GM21825 (cell line): ENCODE measurements around the gene TCF12.
"Not testable (repeated sequence)": the region's sequence is repeated elsewhere in the genome, so short reads cannot be mapped to it uniquely, and the experiment has no call there.

Experiments used
- ATAC-seq: cut with Tn5 transposase; IDR thresholded peaks from one replicate; pipeline ENCODE4 v1.9.1; 2021; ENCODE audit warnings: mild to moderate bottlenecking, moderate library complexity; ENCODE audit not compliant: unreplicated experiment

The TCF12 gene

DNA sequence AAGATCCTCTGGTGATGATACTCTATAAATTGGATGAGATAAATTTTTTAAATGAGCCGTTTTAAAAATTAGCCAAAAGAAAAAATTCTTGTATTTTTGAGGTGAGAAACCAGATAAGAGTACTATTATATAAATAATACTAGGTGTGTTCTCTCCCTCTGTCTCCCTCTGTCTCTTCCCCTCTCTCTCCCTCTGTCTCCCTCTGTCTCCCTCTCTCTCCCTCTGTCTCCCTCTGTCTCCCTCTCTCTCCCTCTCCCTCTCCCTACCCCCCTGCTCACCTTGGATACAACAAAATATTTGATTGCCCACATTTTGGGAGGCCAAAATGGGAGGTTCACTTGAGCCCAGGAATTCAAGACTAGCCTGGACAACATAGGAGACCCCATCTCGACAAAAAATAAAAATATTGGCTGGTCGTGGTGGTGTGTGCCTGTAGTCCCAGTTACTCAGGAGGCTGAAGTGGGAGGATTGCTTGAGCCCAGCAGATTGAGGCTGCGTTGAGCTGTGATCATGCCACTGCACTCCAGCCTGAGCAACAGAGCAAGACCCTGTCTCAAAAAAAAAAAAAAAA lies 168.5 kb downstream of the TCF12 start:
- no peak for ATAC-seq

DNA sequence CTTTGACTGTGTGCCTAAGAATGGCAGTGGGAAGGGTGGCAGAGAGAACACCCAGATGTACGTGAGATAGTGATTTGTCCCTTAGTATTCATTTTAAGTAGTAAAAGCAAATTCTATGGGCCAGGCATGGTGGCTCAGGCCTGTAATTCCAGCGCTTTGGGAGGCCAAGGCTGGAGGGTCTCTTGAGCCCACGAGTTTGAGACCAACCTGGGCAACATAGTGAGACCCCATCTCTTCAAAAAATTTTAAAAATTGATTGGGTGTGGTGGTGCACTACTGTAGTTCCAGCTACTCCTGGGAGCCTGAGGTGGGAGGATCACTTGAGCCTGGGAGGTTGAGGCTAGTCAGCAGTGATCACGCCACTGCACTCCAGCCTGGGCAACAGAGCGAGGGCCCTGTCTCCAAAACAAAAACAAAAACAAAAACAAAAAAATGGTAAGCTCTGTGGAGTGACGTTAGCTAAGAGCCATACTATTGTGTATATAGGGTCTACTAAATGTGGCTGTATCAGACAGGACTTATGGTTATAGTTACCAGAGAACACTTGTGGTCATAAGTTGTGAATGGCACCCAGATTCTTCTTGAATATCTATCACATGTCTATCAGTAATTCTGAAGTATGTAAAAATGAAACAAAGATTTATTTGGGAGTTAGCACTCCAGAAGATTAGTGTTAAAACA lies 171.5 kb downstream of the TCF12 start:
- ATAC-seq = no peak

DNA sequence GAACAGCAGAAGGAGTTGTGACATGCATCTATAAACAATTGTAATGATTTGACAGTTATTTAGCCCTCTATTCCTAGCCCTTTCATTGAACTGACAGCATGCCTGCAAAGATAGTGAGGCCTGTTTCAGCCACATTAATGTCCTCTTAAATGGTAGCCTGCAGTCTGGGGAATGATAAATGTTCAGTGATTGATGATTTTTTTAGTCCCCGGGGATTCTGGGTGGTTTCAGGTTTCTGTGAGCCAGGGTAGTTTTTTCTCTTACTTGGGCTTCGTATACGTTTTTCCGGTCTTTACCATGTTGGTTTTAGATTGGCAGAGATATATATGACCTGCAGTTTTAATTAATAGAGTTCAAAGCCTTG lies 172.0 kb downstream of the TCF12 start:
- no peak for ATAC-seq

DNA sequence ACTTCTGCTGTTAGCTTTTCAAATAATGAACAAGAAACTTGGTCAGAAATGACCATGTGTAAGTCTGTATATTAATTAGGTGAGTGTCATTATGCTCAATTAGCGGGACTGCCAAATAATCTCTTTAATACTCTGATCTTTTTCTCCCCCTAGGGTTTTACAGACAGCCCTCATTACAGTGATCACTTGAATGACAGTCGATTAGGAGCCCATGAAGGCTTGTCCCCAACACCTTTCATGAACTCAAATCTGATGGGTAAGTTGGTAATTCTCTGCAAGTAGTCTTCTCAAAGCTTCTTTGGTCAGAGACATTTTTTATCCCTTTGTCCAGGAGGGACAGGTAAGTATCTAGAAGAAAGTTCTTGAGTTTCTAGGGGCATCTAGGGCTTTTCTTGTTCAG lies 173.2 kb downstream of the TCF12 start:
- ATAC-seq = no peak

DNA sequence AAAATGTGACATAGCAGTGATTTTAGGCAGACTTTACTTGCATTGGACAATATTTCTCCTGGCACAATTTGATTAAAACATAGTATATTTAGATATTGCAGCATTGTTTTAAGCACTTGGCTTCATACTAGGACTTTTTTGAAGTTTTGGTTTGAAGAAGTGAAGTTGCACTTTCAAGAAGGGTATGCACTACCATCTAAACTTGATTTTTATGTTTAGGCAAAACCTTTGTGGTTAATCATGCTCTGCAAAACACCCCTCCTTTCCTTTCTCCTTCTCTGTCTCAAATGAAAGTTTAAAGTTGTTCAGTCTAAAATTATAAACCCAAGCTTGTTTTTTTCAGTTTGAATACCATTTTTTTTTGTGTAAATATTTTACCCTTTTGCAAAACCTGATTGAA lies 173.8 kb downstream of the TCF12 start:
- no peak for ATAC-seq

DNA sequence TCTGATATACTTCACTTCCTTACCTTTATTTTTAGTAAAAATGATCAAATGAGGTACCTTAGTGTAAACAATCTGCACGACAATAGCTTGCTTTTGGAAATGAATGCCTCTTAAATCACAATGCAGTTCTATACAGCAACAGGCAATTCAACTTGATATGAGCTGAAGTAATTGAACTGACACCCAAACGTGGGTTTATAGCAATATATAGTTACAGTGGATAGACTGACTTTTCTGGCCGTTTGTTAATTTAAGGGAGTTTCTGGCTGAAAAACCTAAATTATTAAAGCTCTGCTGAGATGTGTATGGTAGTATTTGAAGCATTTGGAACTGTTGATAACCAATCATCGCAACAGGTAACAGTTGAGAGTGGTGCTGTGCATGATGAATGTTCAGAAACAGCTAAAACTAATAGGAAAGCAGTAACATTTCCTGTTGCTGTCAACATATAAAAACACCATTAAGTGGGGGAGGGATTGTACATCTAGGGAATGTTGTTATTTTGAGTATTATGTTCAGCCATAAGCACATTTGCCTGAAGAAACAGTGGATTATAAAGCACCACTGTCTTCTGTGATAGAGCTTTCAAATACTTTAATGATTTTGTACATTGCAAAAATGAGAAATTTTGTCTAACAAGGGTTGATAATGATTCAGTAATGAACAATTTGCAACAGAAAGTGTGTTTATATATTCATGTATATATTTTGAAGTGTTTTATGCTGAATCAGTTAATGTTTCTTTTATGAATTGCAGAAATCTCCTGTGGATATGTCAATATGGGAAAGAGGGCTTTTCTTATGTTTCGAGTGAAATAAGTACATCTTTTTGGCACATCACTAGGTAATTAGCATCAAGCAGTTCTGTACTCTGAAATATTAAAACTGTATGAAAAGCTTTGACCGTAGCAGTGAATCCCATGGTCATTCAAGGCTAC lies 176.1 kb downstream of the TCF12 start:
- no peak for ATAC-seq

DNA sequence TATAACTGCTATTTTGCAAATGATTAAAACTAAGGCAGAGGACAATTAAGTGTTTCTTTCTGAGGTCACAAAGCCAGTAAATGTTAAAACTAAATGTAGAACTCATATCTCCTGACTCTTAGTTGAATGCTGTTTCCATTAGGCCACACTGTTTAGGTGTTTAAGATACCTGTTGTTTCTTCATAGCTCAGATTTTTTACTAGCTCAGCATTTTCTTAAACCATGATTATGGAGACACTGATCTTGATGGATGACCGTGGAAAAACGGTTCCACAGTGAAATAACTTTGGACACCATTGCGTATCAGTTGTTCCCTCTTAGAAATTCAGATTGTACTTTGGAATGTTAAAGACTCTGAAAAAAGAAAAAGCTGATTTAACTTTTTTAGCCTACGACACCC lies 177.5 kb downstream of the TCF12 start:
- ATAC-seq = no peak

DNA sequence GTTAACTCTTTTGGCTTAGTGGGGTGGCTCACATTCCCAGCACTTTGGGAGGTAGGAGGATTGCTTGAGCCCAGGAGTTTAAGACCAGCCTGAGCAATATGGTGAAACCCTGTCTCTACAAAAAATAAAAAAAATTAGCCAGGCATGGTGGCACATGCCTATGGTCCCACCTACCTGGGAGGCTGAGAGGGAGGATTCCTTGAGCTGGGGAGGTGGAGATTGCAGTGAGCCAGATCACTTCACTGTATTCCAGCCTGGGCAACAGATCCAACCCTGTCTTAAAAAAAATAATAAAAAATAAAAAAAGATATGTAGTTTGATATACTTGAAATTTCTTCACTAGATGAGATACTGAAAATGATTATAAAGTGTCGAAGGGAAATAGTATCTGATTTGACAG lies 178.8 kb downstream of the TCF12 start:
- ATAC-seq = no peak

DNA sequence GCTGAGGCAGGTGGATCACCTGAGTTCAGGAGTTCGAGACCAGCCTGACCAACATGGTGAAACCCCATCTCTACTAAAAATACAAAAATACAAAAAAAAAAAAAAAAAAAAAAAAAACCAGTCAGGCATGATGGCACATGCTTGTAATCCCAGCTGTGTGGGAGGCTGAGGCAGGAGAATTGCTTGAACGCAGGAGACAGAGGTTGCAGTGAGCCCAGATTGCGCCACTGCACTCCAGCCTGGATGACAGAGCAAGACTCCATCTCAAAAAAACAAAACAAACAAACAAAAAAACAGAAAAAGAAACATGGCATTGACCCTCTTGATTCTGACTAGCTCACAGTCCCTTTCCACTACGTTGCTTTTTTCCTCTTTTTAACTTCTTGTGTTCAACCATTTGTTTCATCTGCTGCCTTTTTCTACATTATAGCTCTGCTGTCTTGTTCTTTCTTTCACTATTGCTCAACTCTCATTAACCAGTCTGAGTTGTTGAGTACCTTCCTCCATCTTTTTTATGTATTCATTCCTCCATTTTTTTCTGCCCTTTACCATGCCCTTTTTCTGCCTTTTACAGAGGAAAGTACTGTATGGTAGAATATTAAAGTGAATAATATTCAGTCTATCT lies 179.6 kb downstream of the TCF12 start:
- ATAC-seq = not testable (repeated sequence)

DNA sequence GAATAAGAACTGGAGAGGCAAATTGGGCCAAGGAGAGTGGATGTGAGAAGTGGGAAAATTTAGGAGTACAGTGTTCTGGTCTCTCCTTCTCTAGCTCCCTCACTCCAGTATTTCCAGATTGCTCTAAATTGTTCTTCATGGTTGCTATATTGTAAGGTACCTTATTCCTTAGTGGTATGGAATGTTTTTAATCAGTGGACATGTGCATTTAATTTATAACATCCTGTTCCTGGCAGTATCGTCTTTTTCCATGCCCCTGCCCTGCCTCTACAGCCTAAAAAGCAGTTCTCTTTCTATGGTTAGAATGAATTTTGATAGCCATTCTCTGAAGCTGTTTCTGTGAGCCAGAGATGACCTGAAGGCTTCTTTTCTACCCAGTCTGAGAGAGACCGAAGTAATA lies 180.5 kb downstream of the TCF12 start:
- no peak for ATAC-seq

DNA sequence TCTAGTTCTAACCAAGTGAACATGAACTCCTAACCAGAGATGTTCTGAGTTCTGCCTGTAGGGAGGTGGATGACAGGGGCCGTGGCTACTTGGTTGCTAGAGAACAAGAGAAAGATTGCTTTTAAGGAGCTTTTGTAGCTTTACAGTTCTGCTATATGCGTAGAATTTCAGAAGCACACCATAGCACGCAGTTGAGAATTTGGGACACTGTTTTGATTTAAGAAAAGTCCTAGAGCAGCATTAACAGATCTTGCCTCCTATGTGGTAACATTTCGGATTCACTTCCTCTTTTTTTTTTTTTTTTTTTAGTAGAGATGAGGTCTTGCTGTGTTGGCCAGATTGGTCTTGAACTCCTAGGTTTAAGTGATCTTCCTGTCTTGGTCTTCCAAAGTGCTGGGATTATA lies 181.7 kb downstream of the TCF12 start:
- no peak for ATAC-seq

DNA sequence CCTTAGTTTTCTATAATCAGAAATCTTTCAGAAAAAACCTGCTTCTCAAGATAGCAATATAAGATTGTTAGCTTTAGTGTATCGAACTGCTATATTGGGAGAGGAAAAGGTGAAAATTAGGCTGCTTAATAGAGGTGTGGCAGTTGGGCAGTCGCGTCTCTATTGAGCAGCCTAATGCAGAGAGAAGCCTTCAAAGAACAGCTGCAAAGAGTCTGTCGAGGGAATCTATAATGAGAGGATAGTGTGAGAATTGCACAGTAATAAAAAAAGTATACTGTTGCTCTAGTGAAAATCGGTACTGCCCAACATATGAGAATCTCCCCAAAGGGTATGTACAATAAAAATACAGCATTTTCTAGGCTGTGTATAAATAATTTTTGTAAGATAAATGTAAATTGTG lies 184.4 kb downstream of the TCF12 start:
- ATAC-seq = no peak

DNA sequence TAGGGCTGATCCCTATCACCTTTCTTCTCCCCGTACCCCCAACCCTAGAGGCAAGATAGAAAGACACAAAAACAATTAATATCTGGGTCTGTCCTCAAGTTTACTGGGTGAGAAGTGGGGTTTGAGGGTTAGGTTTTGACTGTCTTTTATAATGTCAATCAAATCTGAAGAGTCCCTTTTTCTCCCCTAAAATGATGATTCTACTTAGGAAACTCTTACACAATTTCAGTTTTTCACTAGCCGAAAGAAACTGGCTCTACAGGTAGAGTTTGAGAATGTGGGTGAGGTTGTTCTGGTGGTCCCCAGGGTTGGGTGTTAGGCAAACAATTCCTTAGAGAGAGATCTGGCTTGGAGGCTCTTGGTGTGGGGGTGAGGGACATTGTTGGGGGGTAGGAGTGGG lies 189.9 kb downstream of the TCF12 start:
- ATAC-seq = no peak

DNA sequence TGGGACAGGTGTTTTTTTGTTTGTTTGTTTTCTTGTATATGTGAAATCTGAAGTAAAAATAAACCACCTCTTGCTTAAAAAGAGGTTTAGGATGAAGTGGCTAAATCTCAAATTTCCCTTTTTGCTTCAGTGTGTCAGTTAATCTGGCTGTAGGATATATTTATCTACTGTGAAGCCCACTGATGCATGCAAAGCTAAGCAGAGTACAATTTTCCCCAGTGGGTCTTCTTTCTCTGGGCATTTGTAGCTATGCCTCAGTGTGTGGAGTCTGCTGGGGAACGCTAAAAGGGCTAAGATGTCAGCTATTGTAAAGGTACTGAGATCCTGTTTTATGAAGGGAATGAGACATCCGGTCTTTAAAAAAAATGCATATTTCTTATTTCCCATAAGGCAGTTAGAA lies 190.6 kb downstream of the TCF12 start:
- no peak for ATAC-seq

DNA sequence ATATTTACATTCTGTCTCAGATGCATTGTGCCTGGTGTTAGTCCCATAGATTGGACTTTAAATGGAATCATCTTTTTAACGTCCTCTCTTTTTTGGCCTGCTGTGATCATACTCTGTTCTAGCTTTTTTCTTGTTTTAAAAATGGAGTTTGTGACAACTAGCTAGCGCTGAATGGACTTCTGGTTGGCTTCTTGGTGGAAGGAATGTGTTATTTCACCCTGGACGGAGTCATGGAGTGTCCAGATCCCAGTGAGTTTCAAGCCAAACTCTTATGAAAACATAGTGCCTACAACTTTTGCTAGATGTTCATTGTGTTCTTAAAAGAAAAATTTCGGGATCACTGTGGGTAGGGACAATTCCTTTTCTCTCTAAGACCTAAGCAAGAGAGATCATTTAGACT lies 192.6 kb downstream of the TCF12 start:
- no peak for ATAC-seq

DNA sequence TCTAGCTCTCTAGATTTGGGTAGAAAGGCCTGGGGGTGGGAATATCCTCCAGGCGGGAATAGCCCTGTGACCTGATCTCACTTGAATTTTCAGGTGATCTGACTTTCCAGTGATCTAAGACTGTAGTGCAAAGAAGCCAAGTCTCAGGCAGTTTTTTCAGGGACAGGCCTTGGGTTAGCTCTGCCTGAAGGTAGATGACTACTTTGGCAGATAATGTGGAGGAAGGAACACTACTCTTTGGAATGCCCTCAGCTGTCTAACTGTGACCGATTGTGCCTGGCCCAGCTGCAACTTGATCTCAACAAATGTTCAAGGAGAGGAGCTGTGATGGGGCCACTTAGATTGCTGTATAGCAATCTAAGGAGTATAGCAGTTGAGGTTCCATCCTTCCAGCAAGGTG lies 193.7 kb downstream of the TCF12 start:
- no peak for ATAC-seq

DNA sequence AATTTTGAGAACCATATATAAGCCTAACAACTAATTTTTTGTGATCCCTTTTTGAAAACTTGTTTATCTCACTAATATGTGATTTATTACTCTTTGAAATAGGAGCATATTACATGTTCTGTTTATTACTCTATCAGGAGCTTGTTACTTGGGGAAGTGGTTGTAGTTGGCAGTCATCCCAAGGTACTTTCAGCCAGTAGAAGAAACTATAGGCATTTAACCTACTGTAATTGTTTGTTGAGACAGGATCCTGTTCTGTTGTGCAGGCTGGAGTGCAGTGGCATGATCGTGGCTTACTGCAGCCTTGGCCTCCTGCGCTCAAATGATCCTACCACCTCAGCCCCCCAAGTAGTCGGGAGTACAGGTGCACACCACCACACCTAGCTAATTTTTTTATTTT lies 195.6 kb downstream of the TCF12 start:
- ATAC-seq = no peak

DNA sequence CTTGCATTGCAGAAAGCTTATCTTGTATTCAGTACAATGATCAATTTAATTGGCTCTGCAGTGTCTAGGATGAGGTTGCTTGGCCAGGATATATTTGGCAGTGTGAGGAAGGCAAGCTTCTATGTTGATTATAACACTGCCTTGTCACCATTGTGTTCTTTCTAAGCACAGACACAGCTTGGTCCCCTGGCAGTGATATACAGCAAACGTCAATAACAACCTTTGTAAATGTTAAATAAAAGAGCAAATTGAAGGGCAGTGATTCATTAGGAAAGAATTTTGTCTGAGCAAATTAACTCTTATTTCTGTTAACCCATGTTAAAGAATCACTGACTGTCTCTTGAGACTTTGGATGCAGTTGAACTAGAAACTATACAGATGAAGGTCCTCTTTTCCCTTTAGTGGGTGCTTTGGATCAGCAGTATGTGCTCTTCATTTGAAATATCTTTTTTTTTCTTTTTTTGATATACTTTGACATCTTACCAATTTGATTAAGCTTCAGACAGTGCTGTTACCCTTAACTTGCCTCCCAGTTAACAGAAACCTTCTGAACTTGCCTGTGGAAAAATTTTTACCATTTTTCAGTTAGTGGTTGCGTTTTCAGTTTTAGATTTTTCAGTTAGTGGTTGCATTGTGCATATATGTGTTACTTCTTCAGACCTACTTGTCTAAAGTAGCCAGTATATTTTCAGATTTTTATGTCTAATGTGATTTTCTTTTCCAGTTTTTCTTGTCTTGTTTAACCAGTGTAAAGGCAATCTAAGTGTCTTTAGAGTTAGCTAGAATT lies 199.8 kb downstream of the TCF12 start:
- no peak for ATAC-seq

DNA sequence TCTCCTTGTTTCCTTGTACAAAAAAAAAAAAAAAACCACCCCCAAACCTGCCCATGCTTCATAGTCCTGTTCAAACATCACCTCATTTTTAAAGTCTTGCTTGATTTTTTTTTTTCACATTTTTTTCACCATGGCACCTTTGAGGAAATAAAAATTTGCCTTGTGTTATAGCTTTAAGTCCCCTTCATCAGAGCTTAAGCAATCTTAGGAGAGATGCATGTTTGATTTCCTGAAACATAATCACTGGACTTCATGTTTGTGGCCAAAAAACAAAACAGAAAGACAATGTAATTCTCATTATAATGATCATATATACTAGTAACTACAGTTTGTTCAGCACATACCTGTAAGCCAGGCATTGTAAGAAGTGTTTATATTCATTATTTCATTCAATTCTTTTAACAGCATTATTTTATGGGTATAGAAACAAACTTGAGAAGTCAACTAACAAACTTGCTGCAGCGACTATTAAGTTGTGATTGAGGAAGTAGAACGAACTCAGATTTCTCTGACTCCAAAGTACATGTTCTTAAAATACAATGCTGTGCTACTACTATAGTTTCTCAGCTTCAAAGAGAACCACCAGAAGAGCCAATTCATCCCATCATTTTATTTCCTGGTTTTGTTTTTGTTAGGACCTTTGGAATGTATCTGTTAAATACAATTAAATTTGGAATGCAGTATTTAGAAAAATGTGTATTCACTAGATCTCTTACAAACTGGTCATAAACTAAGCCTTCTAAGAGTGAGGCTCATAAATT lies 203.8 kb downstream of the TCF12 start:
- ATAC-seq = no peak

DNA sequence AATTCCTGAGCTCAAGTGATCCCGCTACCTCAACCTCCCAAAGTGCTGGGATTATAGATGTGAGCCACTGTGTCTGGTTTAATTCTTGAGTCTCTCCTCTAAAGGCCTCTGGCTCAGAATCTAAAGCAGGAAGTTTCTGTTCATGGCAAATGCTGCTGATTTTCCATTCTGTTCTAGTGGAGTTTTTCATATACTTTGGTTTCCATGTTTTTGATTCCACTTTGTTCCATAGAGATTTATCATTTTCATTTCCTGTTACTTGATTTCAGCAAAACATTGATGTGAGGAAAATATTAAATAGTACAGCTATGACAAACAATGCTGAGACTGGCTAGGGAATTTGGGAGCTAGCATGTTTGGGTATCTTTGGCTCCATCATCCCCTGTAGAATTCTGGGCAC lies 205.6 kb downstream of the TCF12 start:
- ATAC-seq = no peak
